Ectodermal cell (in vitro differentiated cells): Measurements from ENCODE around the gene ZIC5.
"Not testable (repeated sequence)": the region's sequence is repeated elsewhere in the genome, so short reads cannot be mapped to it uniquely, and the experiment has no call there.

Experiments used
- H3K27ac ChIP-seq: 2 replicates; pipeline ENCODE4 v1.7.0; 2013; ENCODE audit warnings: mild to moderate bottlenecking, low read depth, low read length; ENCODE audit not compliant: insufficient read depth, poor library complexity, severe bottlenecking
- H3K27me3 ChIP-seq: 2 replicates; pipeline ENCODE4 v1.7.0; 2013; ENCODE audit warnings: mild to moderate bottlenecking, low read length; ENCODE audit not compliant: insufficient read depth, control insufficient read depth, poor library complexity, severe bottlenecking
- H3K36me3 ChIP-seq: one replicate; pipeline ENCODE4 v1.7.0; 2013; ENCODE audit warnings: low read length; ENCODE audit not compliant: control insufficient read depth, insufficient read depth
- H3K4me1 ChIP-seq: one replicate; pipeline ENCODE4 v1.7.0; 2013; ENCODE audit warnings: low read length; ENCODE audit not compliant: control insufficient read depth, insufficient read depth
- H3K4me3 ChIP-seq: 2 replicates; pipeline ENCODE4 v1.7.0; 2013; ENCODE audit warnings: low read depth, low read length, control low read depth; ENCODE audit not compliant: insufficient read depth
- H3K9me3 ChIP-seq: 2 replicates; pipeline ENCODE4 v1.7.0; 2013; ENCODE audit warnings: mild to moderate bottlenecking, low read length, moderate library complexity; ENCODE audit not compliant: control insufficient read depth
- WGBS, 2 experiments: methylation state at CpG; one replicate each; pipeline ENCODE4 v1.1.7; 2013; ENCODE audit warnings: missing lambda C conversion rate in 2 of 2; 5-methylcytosine and 5-hydroxymethylcytosine counted together

Gene ZIC5

DNA sequence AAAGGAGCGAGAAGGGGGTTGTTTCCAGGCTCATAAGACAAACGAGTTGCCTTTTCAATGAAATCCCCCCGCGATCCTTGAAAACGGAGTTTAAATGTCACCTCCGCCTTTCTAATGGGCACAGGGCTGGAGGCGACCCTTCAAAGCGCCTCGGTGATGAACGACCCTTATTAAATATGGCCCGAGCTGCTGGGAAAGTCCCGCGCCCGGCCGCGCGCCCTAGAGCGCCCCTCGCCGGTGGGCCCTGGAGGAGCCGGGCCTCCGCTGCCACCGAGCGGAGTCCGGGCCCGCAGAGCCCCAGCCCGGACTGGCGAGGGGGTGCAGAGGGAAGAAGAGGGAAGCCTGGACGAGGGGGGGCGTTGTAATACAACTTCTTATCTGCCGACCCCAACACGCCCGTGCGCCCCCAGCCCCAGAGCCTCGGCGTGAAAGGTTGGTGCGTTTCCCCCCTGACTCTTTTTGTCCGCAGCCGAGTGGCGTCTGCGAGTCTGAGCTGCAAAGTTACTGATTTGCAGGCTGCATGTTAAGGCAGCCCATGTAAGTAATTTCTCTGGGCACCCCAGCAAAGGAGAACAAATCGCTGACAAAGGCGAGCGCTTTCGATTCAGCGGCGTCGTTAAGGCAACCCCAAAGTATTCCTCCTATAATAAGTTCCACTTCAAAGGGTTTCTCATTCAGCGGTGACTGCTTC lies 11.9 kb downstream of the ZIC5 start:
- Histone ChIP-seq H3K27ac (peak overlapping the region; percentile 94), H3K9me3 (no peaks in the 10 kb centered on the region), H3K4me1 (peaks cover 55% of the 10 kb centered on the region), H3K27me3 (peaks cover 27% of the 10 kb centered on the region), H3K36me3 (peaks cover 7% of the 10 kb centered on the region), H3K4me3 (peak overlapping the region; percentile 25)
- 0% methylated on average over 49 of the region's 49 CpGs for WGBS, 2 experiments

GRCh38 chr13:99959127-99959539 lies 12.4 kb downstream of the ZIC5 start:
- Histone ChIP-seq H3K27me3 (peaks cover 32% of the 10 kb centered on the region), H3K4me1 (peaks cover 54% of the 10 kb centered on the region), H3K27ac (peak overlapping the region; percentile 94), H3K4me3 (peak overlapping the region; percentile 25), H3K36me3 (peaks cover 5% of the 10 kb centered on the region), H3K9me3 (no peaks in the 10 kb centered on the region)
- WGBS, 2 experiments: 1% methylated on average over 10 of the region's 10 CpGs

DNA sequence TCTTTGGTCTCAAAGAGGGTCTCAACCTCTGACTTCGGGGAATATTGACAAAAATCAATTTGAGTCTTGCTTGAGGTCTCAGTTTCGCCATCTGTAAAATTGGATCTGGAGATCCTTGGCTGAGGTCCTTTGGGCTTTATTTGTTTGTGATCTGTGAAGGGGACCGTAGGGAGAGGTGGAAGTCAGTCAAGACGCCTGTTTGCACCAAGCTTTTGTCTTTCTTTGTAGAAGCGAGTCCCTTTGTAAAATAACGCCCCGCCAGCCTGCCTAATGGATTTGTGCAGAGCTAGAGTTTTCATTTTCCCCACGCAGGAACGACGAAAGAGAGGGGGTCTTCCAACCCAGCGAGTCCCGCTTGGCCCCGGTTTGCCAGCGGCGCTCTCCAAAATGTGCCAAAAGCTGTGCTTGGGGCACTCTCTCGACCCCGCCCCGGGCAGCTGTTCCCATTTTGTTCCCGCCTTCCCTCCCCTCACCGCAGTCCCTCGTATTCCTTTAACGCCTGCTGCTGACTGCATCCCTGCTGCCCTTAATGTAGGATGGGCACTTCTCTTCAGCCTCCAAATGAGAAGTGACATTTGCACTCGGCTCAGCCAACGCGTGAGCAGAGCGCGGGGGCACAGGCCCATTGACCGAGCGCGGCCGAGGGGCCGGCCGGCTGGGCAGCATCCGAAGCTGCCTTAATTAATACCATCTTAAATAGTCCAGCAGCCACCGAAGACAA lies 13.0 kb downstream of the ZIC5 start:
- peak overlapping the region; percentile 25 for H3K4me3 ChIP-seq
- H3K27ac ChIP-seq: peak overlapping the region; percentile 94
- H3K9me3 ChIP-seq: no peaks in the 10 kb centered on the region
- no peaks in the 10 kb centered on the region for H3K36me3 ChIP-seq
- 1% methylated on average over 35 of the region's 35 CpGs for WGBS, 2 experiments
- H3K27me3 ChIP-seq: peaks cover 38% of the 10 kb centered on the region
- peaks cover 50% of the 10 kb centered on the region for H3K4me1 ChIP-seq

DNA sequence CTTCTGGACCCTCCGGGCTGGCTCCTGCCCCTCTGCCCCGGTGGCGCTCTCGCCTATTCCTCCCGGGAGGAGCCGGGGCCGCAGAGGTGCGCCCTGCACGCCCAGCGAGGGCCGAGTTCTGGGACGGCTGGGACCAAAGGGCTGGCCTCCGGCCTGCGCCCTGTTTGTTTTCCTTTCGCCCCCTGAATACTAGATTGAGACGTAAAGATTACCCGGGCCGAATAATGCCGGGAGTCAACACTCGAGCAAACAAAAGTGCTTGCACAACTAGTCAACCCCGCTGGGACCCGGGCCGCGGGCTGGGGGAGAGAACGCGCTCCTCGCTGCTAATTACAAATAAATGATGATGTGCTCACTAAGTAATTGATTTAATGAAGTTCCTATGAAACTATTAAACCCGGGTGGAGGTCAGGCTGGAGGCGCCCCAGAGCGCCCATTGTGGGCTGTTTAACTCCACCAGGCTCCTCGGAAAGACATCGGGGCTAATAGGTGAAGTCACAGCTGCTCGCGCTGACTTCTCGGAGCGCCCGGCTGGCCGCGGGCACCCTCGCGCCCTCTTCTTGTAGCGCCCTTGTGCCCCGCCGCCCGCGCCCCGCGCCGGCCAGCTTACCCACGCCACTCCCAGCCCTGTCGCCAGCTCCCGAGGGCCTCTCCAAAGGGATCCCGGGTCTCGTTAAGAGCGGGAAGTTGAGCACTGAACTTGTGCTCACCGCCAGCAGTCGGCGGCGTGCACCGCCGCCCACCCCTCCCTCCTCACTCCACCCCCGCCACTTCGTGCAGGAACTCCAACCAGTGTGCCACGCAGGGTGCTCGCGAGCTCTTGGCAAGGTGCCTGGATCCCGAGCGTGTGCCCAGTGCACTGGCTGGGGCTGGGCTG lies 14.9 kb downstream of the ZIC5 start:
- peaks cover 41% of the 10 kb centered on the region for H3K4me1 ChIP-seq
- H3K27ac ChIP-seq: peak overlapping the region; percentile 69
- peak overlapping the region; percentile 53 for H3K4me3 ChIP-seq
- H3K36me3 ChIP-seq: no peaks in the 10 kb centered on the region
- H3K9me3 ChIP-seq: no peaks in the 10 kb centered on the region
- WGBS, 2 experiments: 0% methylated on average over 68 of the region's 68 CpGs
- H3K27me3 ChIP-seq: peaks cover 40% of the 10 kb centered on the region

DNA sequence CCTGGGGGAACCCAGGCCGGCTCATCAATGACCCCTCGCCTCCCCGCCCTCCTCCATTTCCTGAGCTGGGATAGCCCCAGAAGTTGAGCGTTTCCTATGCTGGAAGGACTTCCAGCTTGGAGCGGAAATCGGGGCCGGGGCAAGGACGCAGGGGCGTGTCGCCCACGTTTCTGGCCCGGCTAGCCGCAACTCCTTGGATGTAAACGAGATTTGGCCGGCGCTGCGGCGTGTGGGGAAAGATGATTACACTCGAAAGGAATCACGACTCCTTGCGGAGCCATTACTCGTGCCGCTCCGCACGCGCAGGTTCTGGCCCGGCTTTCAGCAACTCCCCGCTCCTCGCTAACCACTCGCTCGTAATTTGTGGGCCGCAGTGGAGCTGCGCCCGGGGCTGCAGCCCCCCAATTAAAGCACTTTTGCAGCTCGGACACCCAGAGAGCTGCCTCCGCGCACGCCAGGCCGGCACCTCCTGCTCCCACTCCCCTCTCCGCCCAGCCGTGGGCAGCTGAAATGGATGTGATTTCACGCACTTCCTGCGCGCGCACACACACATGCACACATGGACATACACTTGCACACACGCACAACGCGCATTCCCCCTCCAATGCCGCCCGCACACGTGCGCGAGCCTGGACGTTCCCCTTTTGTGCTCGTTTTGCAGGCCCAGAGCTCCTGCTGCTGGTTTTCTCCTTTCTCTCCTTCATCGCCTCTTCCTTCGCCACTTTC lies 15.7 kb downstream of the ZIC5 start:
- 2 to 3% methylated on average over 57 of the region's 57 CpGs for WGBS, 2 experiments
- Histone ChIP-seq H3K36me3 (no peaks in the 10 kb centered on the region), H3K9me3 (no peaks in the 10 kb centered on the region), H3K4me3 (peak overlapping the region; percentile 53), H3K27me3 (peaks cover 40% of the 10 kb centered on the region), H3K27ac (no peak overlapping the region), H3K4me1 (peaks cover 34% of the 10 kb centered on the region)

DNA sequence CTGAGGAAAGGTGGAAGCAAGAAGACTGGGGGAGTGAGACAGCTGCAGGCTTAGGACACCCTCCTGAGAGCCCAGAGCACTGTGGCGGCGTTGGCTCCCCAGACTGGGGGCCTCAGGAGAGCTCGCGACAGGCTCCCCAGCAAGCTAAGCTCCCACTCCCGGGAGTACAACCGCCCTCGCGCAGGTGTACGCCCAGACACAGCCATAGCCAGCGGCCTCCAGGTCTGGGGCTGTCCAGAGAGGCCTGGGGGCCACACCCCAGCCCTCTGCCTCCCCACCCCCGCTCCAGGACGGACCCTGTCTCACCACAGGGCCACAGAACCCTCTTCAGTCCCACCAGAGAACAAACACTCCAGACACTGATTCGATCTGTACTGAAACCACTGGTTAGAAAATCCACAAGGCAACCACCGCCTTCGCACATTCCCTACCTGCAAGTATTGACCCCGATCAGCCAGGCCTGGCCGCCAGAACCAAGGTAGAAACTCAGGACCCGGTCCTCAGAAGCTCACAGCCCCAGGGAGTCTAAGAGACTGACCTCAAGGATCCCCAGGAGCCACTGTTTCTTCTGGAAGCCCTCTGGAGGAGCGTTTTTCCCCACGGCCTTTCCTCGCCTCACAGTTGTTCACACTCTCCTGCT lies 16.3 kb downstream of the ZIC5 start:
- Histone ChIP-seq H3K27me3 (peaks cover 40% of the 10 kb centered on the region), H3K36me3 (no peaks in the 10 kb centered on the region), H3K9me3 (no peaks in the 10 kb centered on the region), H3K27ac (no peak overlapping the region), H3K4me1 (peaks cover 37% of the 10 kb centered on the region), H3K4me3 (peak overlapping the region; percentile 53)
- WGBS, 2 experiments: 61 to 64% methylated on average over 21 of the region's 21 CpGs

- Histone ChIP-seq H3K9me3 (no peaks in the 10 kb centered on the region), H3K27me3 (peaks cover 40% of the 10 kb centered on the region), H3K4me3 (no peak overlapping the region), H3K4me1 (peaks cover 44% of the 10 kb centered on the region), H3K27ac (no peak overlapping the region), H3K36me3 (no peaks in the 10 kb centered on the region)
- 80 to 84% methylated on average over 14 of the region's 14 CpGs for WGBS, 2 experiments
Measured at GRCh38 chr13:99953138-99953755, 18.3 kb downstream of the ZIC5 start.

- peaks cover 33% of the 10 kb centered on the region for H3K27me3 ChIP-seq
- not testable (repeated sequence) for H3K9me3 ChIP-seq, H3K27ac ChIP-seq, H3K36me3 ChIP-seq, H3K4me3 ChIP-seq
- H3K4me1 ChIP-seq: peaks cover 40% of the 10 kb centered on the region
- 97 to 98% methylated on average over 1 of the region's 1 CpG for WGBS, 2 experiments
Measured at GRCh38 chr13:99951666-99952065, 19.9 kb downstream of the ZIC5 start.
